ENCODE data around the gene SCYGR1.
"Not testable (repeated sequence)": the region's sequence is repeated elsewhere in the genome, so short reads cannot be mapped to it uniquely, and the experiment has no call there.

Gene SCYGR1

DNA sequence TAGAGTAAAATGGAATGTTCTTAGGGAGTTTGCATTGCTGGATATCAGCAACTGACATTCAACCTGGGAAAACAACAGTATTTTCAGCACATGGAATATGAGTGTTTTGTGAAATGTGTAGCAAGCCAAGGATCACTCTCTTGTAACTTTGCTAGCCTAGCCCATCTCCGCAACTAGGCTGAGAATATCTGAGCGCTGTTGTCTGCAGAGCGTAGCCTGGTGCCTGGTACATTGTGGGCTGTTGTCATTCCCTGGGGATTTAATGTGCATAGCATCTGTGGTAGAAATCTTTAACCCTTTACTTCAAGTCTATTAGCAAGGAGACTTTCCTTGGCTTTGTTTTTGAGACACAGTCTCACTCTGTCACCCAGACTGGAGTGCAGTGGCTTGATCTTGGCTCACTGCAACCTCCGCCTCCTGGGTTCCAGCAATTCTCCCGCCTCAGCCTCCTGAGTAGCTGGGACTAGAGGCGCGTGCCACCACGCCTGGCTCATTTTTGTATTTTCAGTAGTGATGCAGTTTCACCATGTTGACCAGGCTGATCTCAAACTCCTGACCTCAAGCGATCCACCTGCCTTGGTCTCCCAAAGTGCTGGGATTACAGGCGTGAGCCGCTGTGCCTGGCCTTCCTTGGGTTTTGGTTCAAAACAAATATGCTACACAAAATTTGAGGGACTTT is 23.0 kb downstream of the SCYGR1 start:
- H4K12ac ChIP-seq (ENCODE audit: low read depth, low read length); H4K91ac ChIP-seq (ENCODE audit: low read depth, low read length); H2AK5ac ChIP-seq (ENCODE audit: low read length); H3K79me1 ChIP-seq (ENCODE audit: low read length); H2BK12ac ChIP-seq (ENCODE audit: low read length); H3K14ac ChIP-seq (ENCODE audit: low read length); H3K4me1 ChIP-seq (ENCODE audit: control insufficient read depth in 1 of 2, insufficient read depth in 2 of 2, low read length in 2 of 2); H3K9ac ChIP-seq (ENCODE audit: low read length); H3K27me3 ChIP-seq (ENCODE audit: insufficient read depth, low read length); H3K4ac ChIP-seq (ENCODE audit: low read depth, low read length); H3K23ac ChIP-seq (ENCODE audit: low read length); H3K36me3 ChIP-seq (ENCODE audit: control insufficient read depth in 1 of 2, insufficient read depth in 2 of 2, low read length in 2 of 2); H3K4me3 ChIP-seq (ENCODE audit: low read depth, low read length); H3K9me3 ChIP-seq (ENCODE audit: insufficient read depth, low read depth, low read length); H3K79me2 ChIP-seq (ENCODE audit: control insufficient read depth, insufficient read depth, low read length, poor library complexity); H2BK5ac ChIP-seq (ENCODE audit: low read depth, low read length, poor library complexity); H3K18ac ChIP-seq (ENCODE audit: low read length); H2AFZ ChIP-seq (ENCODE audit: insufficient read depth, low read length, poor library complexity); DNase-seq; H3K4me2 ChIP-seq (ENCODE audit: low read length); H2BK120ac ChIP-seq (ENCODE audit: insufficient read depth, low read length, poor library complexity); H4K8ac ChIP-seq (ENCODE audit: low read depth, low read length); H3K27ac ChIP-seq (ENCODE audit: low read depth, low read length): not testable (repeated sequence)
- no CpG with 5 or more reads among the region's 11 CpGs for WGBS (ENCODE audit: extremely low coverage, insufficient coverage, insufficient read length)

DNA sequence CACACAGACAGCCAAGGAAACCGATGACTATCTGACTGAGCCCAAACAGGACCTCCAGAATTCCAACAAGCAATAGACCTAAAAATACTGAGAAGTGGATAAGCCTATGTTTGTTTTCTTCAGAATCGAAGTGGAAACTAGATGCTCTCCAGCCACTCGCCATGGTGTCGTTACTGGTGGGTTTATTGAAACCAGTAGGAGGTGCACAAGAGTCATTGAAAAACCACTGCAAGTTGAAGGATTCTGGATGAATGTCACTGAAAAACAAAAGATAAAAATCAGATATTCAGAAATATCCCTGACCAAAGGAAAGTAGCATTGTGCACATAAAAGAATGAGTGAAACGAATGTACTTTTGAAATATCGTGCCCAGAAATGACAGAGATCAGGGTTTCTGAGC is 24.0 kb downstream of the SCYGR1 start:
- Histone ChIP-seq H3K27ac (ENCODE audit: low read depth, low read length) (no peak overlapping the region), H3K14ac (ENCODE audit: low read length) (no peak overlapping the region), H2AFZ (ENCODE audit: insufficient read depth, low read length, poor library complexity) (no peak overlapping the region), H3K79me1 (ENCODE audit: low read length) (no peaks in the 10 kb centered on the region), H3K4ac (ENCODE audit: low read depth, low read length) (no peak overlapping the region), H2AK5ac (ENCODE audit: low read length) (no peak overlapping the region), H2BK120ac (ENCODE audit: insufficient read depth, low read length, poor library complexity) (no peak overlapping the region), H3K27me3 (ENCODE audit: insufficient read depth, low read length) (no peaks in the 10 kb centered on the region), H3K4me3 (ENCODE audit: low read depth, low read length) (no peak overlapping the region), H3K23ac (ENCODE audit: low read length) (no peak overlapping the region), H2BK12ac (ENCODE audit: low read length) (no peak overlapping the region), H4K12ac (ENCODE audit: low read depth, low read length) (no peak overlapping the region), H3K4me1 (ENCODE audit: control insufficient read depth in 1 of 2, insufficient read depth in 2 of 2, low read length in 2 of 2) (no peaks in the 10 kb centered on the region), H3K9me3 (ENCODE audit: insufficient read depth, low read depth, low read length) (no peaks in the 10 kb centered on the region), H3K18ac (ENCODE audit: low read length) (no peak overlapping the region), H4K91ac (ENCODE audit: low read depth, low read length) (no peak overlapping the region), H3K79me2 (ENCODE audit: control insufficient read depth, insufficient read depth, low read length, poor library complexity) (no peaks in the 10 kb centered on the region), H3K4me2 (ENCODE audit: low read length) (no peak overlapping the region), H3K36me3 (ENCODE audit: control insufficient read depth in 1 of 2, insufficient read depth in 2 of 2, low read length in 2 of 2) (peaks cover 0 to 4% of the 10 kb centered on the region in 2 experiments), H4K8ac (ENCODE audit: low read depth, low read length) (no peak overlapping the region), H2BK5ac (ENCODE audit: low read depth, low read length, poor library complexity) (no peak overlapping the region), H3K9ac (ENCODE audit: low read length) (no peak overlapping the region)
- no peak for DNase-seq
- no CpG with 5 or more reads among the region's 6 CpGs for WGBS (ENCODE audit: extremely low coverage, insufficient coverage, insufficient read length)

DNA sequence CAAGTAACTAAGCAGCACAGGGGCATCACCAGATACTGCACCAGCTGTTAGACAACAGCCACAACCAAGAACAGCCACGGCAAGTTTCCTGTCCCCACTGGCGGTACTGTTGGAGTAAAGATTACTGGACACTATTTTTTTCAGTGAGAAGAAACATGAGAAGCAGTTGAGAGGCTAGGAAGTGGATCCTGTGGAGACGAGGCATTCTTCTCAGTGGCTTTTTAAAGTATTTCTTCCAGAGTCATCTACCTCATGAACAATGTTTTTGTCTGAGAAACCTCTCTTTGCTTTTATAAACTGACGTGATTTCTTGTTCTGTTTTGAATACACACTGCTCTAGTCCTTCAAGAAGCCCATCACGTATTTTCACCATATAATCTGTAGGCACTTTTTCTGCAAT is 27.4 kb downstream of the SCYGR1 start:
- Histone ChIP-seq H3K27ac (ENCODE audit: low read depth, low read length) (no peak overlapping the region), H3K18ac (ENCODE audit: low read length) (no peak overlapping the region), H3K4me3 (ENCODE audit: low read depth, low read length) (no peak overlapping the region), H3K79me2 (ENCODE audit: control insufficient read depth, insufficient read depth, low read length, poor library complexity) (no peaks in the 10 kb centered on the region), H3K4me1 (ENCODE audit: control insufficient read depth in 1 of 2, insufficient read depth in 2 of 2, low read length in 2 of 2) (no peaks in the 10 kb centered on the region), H3K36me3 (ENCODE audit: control insufficient read depth in 1 of 2, insufficient read depth in 2 of 2, low read length in 2 of 2) (peaks cover 5 to 12% of the 10 kb centered on the region in 2 experiments), H3K4ac (ENCODE audit: low read depth, low read length) (no peak overlapping the region), H3K4me2 (ENCODE audit: low read length) (no peak overlapping the region), H3K23ac (ENCODE audit: low read length) (no peak overlapping the region), H2AK5ac (ENCODE audit: low read length) (no peak overlapping the region), H3K27me3 (ENCODE audit: insufficient read depth, low read length) (no peaks in the 10 kb centered on the region), H3K9me3 (ENCODE audit: insufficient read depth, low read depth, low read length) (no peaks in the 10 kb centered on the region), H2BK120ac (ENCODE audit: insufficient read depth, low read length, poor library complexity) (no peak overlapping the region), H3K9ac (ENCODE audit: low read length) (no peak overlapping the region), H2BK12ac (ENCODE audit: low read length) (no peak overlapping the region), H2BK5ac (ENCODE audit: low read depth, low read length, poor library complexity) (no peak overlapping the region), H4K8ac (ENCODE audit: low read depth, low read length) (no peak overlapping the region), H4K91ac (ENCODE audit: low read depth, low read length) (no peak overlapping the region), H2AFZ (ENCODE audit: insufficient read depth, low read length, poor library complexity) (no peak overlapping the region), H3K14ac (ENCODE audit: low read length) (no peak overlapping the region), H3K79me1 (ENCODE audit: low read length) (no peaks in the 10 kb centered on the region), H4K12ac (ENCODE audit: low read depth, low read length) (no peak overlapping the region)
- DNase-seq: peak in 1 of 2 donors; percentile 4
- no CpG with 5 or more reads among the region's 5 CpGs for WGBS (ENCODE audit: extremely low coverage, insufficient coverage, insufficient read length)

DNA sequence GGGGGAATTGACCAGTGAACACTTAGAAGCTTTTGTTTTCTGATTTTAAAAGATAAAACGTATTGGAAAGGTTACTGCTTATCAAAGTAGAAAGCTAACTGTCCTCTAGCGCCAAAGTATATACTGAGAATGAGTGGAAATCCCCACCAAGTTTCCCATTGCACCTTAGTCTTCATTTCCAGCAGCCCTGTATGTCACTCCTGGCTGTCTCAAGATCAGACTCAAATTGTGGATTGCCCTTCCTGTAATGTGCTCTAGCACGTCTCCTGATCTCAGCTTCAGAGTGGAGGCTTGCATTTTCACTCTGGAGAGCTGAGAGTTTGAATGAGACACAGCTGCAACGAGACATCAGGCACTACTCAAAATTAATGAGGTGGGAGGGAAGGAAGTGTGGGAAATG is 36.1 kb downstream of the SCYGR1 start:
- Histone ChIP-seq H4K8ac (ENCODE audit: low read depth, low read length) (no peak overlapping the region), H2BK5ac (ENCODE audit: low read depth, low read length, poor library complexity) (no peak overlapping the region)

More for the DNA sequence above, 36.1 kb downstream of the SCYGR1 start:
- Histone ChIP-seq H3K79me2 (ENCODE audit: control insufficient read depth, insufficient read depth, low read length, poor library complexity) (no peaks in the 10 kb centered on the region), H2AK5ac (ENCODE audit: low read length) (no peak overlapping the region), H4K12ac (ENCODE audit: low read depth, low read length) (no peak overlapping the region), H3K18ac (ENCODE audit: low read length) (no peak overlapping the region), H3K79me1 (ENCODE audit: low read length) (no peaks in the 10 kb centered on the region), H3K23ac (ENCODE audit: low read length) (no peak overlapping the region), H3K4me3 (ENCODE audit: low read depth, low read length) (no peak overlapping the region), H3K14ac (ENCODE audit: low read length) (no peak overlapping the region), H2BK12ac (ENCODE audit: low read length) (no peak overlapping the region), H2BK120ac (ENCODE audit: insufficient read depth, low read length, poor library complexity) (no peak overlapping the region), H3K9me3 (ENCODE audit: insufficient read depth, low read depth, low read length) (no peaks in the 10 kb centered on the region), H3K4me1 (ENCODE audit: control insufficient read depth in 1 of 2, insufficient read depth in 2 of 2, low read length in 2 of 2) (no peaks in the 10 kb centered on the region), H4K91ac (ENCODE audit: low read depth, low read length) (no peak overlapping the region), H3K4me2 (ENCODE audit: low read length) (no peak overlapping the region), H3K36me3 (ENCODE audit: control insufficient read depth in 1 of 2, insufficient read depth in 2 of 2, low read length in 2 of 2) (peaks cover 7 to 10% of the 10 kb centered on the region in 2 experiments), H3K27ac (ENCODE audit: low read depth, low read length) (no peak overlapping the region), H3K27me3 (ENCODE audit: insufficient read depth, low read length) (no peaks in the 10 kb centered on the region), H2AFZ (ENCODE audit: insufficient read depth, low read length, poor library complexity) (no peak overlapping the region), H3K9ac (ENCODE audit: low read length) (no peak overlapping the region), H3K4ac (ENCODE audit: low read depth, low read length) (no peak overlapping the region)
- WGBS (ENCODE audit: extremely low coverage, insufficient coverage, insufficient read length): no CpG with 5 or more reads among the region's 4 CpGs
- no peak for DNase-seq

All from trophoblast cell (in vitro differentiated cells and primary cell).